ENCODE data around the gene RPL27A.

RPL27A gene

DNA sequence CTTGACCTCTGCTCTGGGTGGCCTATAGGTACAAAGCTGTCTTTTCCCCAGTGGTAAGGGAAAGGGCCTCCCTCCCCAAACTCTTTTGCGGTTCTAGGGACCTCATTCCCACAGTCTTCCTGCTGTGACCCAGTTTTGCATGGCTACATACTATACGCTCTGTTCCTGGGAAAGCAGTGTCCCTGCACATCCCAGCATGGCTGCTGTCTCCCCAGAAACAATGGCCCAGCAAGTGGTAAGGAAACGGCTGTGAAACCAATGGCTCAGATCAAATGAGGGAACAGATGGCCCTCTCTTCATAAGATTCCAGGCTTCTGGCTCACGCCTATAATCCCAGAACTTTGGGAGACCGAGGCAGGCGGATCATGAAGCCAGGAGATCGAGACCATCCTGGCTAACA lies 41.1 kb downstream of the RPL27A start:
- DNase-seq = no peak

DNA sequence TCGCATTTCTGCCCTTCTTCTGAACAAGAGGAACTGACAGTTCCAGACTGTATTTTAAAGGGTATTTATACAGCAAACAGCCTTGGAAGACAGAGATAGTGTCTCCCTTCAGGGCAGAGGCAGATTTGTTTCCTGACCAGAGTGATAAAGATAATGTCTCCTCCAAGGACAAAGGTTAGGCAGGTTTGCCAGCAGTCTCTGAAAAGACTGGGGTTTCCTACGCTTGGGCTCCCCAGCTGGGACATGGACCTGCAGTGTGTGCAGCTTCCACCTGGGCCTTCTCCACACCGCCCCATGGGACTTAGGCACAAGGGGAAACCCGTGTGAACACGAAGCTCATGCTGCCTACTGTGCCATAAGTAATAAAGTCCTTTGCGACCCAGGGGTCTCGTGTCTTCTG lies 42.1 kb downstream of the RPL27A start:
- no peak for DNase-seq

DNA sequence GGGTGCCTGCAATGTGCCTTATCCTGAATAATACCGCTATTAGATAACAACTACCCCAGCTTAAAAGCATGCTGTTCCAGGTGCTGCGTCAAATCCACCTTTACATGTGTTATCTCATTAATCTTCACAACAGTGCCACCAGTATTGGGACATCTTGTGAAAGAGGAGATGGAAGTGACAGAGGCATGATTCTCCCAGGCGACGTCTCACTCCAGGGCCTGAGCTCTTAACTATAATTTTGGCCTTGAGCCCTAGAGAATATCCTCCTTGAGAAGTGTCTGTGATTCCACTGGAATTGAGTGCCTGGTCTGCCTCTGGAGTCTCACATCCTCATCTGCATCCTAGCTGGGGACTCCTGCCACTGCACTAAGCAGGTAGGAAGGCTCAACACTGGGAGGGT lies 43.8 kb downstream of the RPL27A start:
- DNase-seq = no peak

DNA sequence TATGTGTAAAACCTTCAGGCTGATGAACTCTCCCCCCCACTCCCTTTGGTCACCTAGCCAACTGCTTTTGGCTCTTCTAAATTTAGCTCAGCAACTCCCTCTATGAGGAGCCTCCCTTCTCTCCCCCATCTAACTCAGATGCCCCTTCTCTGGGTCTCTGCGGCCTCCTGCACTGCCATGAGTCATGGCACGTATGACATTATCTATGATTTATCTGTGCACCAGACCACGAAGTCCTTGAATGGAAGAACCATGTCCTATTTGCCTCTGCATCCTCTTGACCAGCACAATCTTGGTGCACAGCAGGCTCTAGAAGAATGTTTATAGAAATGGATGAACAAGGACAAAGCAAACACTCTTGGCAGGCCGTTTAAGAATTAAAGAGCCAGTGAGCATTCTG lies 46.0 kb downstream of the RPL27A start:
- no peak for DNase-seq

DNA sequence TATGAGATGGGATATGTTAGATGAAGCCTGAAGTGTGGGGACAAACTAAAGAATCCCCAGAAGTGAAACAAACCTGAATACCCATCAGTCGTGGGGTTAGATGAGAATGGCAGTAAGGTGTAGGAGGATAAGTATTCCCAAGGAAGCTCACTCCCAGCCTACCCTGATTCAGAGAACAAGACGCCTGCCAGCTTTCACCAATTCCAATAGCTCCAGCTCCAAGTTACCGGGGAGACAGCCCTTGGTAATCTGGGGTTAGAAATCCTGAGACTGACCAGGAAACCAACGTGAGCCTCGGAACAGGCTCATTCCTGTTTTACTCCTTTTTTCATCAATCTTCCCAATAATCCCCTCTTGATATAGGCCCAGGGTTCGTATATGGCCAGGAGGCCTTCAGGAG lies 46.5 kb downstream of the RPL27A start:
- no peak for DNase-seq

DNA sequence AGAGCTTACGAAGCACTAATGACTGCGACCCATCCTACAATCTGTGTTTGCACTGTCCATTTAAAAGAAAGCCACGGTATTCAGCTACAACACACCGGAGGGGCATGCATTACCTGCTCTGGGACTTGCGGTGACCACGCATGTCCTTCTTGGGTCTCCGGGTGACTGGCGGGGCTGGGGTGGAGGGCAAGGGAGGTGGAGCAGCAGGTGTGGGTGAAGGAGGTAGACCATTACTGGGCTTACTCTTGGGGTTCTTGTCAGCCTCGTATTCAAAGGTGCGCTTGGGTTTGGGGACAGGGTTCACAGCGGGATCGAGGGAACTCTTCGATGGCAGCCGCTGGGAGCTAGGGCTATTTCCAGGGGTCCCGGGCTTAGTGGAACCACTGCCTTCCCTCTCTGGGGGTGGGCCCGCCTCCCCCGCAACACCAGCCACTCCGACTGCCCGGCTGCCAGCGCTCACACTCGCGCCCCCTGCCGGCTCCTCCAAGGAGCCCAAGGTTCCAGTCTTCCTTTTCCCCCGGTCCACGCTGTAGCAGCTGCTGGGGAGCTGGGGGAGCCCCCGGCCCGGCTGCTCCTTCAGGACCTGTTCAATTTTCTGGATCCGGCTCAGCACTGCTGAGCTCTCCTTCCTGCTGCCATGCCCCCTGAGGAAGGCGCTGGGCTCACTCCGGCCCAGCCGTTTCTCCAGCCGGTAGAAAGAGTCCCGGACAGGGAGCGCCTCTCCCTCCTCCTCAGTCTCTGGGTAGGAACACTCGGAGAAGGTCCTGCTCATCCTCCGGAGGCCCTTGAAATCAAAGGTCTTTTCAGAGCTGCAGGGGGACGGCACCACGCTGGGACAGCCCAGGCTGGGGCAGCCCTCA lies 47.5 kb downstream of the RPL27A start:
- DNase-seq = no peak

DNA sequence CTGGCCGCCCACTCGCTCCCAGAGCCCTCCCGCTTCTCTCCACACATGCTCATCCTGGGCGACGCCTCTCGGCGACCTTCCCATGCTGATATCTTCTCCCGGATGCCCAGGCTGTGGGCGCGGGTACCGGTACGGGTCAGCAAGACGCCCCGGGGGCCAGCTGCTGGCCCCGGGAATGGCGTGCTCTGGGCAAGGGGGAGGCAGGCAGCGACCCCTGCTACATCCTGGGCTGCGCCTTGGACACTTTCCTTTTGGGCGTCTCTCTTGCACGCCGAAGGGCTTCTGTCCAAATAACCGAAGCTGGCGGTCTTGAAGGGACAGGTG lies 48.1 kb downstream of the RPL27A start:
- DNase-seq = no peak

DNA sequence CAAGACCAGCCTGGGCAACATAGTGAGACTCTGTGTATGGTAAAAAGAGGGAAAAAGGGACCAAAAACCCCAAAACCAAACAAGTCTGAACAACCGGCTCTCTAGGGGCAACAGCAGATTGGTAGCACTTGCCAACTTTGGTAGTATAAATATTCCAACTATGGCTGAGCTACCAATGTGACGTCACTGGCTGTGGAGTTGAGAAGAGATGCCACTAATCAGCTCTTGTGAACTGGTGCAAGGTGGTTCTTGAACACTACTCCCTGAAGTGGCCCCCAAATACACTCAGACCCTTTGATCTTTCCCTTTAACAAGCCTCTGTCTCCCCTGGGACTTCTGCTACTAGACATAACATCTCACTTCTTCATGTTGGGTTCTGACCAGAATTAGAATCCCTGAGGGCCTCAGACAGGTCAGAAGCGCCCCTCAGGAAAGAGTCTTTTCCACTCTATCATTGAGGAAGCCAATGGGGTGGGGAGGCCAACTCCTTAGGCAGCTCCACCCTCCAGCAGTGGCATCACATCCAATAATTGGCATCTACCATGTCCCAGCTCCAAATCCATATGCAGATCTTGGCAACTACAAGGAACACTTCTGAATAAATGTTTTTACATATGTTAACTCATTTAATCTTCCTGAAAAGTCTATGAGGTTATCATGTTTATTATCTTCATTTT lies 49.2 kb downstream of the RPL27A start:
- DNase-seq = no peak

DNA sequence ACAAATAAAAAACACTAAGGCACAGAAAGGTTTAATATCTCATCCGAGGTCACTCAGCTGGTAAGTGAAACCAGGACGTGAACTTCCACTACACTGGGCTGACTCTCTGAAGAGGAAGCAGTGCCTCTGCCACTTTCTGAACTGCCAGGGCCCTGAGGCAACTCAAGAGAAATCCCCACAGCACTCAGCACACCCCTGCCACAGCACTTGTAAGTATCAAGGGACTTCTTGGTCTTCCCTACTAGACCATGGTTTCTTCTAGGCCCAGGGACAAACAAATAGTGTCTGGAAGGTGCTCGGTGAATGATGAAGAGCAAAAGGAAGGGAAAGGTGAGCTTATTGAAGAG lies 49.7 kb downstream of the RPL27A start:
- no peak for DNase-seq

DNA sequence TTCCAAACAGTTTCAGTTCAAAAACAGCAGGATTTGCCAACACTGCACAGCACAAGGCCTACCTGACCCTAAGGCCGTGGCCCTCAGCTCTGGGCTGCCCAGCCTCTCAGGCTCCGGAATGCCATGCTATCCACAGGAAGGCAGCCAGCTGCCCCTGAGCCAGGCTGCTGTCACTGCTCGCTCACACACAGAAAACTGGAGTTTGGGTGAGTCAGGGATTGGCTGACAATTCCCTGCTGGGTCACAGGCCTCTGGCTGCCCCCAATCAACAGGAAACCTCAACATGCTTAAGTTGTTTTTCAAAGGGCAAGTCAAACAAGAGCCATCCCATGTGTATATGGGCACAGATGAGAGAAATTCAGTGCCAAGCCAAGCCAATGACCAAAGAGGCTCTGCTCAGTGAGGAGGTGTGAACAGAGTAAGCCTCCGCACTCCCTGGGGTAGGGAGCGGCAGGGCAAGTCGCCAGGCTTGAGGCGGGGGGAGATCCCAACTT lies 50.2 kb downstream of the RPL27A start:
- no peak for DNase-seq

DNA sequence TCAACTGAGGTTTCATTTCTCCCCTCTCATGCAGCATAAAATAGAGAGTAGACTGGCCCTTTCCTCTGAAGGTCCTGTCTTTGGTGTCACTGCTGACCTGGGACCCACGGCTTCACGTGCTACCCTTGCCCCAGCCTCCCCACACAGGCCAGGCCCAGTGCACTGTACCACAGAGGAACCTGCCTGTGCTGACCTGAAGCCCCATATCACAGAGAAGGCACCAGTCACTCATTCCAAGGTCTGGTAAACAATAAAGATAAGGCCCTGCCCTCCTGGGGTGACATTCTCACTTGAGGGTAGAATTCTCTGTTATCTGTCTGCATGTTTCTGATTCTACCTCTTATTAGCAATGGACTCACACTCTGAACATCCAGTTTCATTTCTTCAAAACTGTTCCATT lies 51.3 kb downstream of the RPL27A start:
- no peak for DNase-seq

DNA sequence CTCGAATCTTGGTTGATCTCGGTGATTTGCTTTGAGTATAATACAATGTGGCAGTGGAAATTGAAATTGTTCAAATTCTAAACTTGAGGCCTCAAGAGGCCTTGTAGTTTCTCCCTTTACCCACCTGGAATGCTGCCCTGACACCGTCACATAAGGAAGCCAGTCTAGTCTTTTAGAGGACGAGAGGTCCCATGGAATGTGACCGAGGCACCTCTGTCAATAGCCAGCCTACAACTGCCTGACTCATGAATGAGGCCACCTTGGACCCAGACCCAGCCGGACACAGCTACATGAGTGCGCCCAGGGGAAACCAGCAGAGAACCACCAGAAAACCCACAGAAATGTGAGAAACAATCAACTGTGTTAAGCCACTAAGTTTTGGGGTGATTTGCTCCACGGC lies 52.5 kb downstream of the RPL27A start:
- DNase-seq = no peak

DNA sequence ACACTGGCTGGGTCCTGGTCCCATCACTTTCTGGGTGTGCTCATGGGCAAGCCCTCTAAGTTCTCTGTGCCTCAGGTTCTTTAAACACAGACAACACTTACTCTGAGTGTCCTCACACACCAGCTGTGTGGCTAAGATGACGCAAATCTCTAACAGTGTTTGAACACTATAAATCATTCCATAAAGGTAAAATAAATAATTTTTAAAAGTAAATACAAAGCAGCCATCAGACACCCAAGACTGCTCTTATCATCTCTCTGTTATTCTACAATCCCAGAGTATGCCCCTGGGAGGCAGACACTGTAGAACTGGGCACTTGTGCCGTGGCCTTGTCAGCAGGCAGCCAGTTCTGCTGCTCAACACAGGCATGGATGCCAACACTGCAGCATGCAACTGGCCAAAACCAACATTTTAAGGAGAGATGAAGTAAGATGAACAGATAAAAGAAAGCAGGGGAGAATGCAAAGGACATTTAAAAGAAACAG lies 56.8 kb downstream of the RPL27A start:
- no peak for DNase-seq

Data from stimulated activated CD4-positive, alpha-beta T cell treated with anti-CD3 and anti-CD28 coated beads, Interleukin-4, amount 100 ng/mL, for 4 hours (primary cell).